Chondrocyte (in vitro differentiated cells): Measurements from ENCODE around the gene CALB2. TPM values are rescaled to one million over a fixed set of nuclear protein-coding genes. Genes with fewer than 3 reads are reported as not detected.

Experiments
- DNase-seq: peaks from one replicate; pipeline ENCODE4 v3.0.0; 2021; ENCODE audit warnings: mixed read lengths, low spot score
- H3K27ac Mint-ChIP-seq: one replicate; pipeline ENCODE4 v1.8.0; 2021; ENCODE audit warnings: mild to moderate bottlenecking, moderate library complexity, mixed read lengths; ENCODE audit not compliant: unreplicated experiment
- H3K27me3 Mint-ChIP-seq: 2 replicates; pipeline ENCODE4 v1.8.0; 2021; ENCODE audit warnings: low read depth, mixed read lengths
- H3K36me3 Mint-ChIP-seq: 2 replicates; pipeline ENCODE4 v1.8.0; 2021; ENCODE audit warnings: low read depth, mixed read lengths
- H3K4me1 Mint-ChIP-seq: 2 replicates; pipeline ENCODE4 v1.8.0; 2021; ENCODE audit warnings: low read depth, mild to moderate bottlenecking, mixed read lengths
- H3K4me3 Mint-ChIP-seq: one replicate; pipeline ENCODE4 v1.8.0; 2021; ENCODE audit warnings: mild to moderate bottlenecking, moderate library complexity, mixed read lengths; ENCODE audit not compliant: unreplicated experiment
- H3K9me3 Mint-ChIP-seq: 2 replicates; pipeline ENCODE4 v1.8.0; 2021; ENCODE audit warnings: low read depth, mixed read lengths
- total RNA-seq: library from RNA; stranded (reverse); gene quantifications from 3 replicates; pipeline ENCODE4 v1.2.1, GENCODE V29; 2021
- TF ChIP-seq, protein P1 (sequence below): fragments of 200-600 bp; sonication (generic); IDR thresholded peaks from 2 replicates; pipeline ENCODE4 v1.5.0; 2021; ENCODE audit warnings: antibody characterized with exemption, mild to moderate bottlenecking, moderate library complexity

The CALB2 gene
- total RNA-seq, 1 donor from 2014 or later: not detected

DNA sequence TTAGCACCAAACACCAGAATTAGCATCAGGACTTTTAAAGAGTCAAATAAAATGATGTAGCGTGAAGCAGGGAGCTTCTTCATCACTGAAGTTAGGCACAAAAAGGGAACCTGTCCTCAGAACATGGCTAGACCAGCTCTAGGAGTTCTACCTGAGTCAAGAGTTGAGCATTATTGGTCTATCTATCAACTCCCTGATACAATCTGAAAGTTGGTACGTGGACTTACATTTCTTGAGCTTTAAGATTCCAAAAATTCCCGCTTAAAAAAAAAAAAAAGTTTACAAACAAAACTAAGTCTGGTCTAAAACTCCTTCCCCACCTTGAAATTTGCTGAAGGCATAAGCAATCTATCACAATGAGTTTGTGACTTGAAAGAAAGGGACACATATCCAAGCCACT, 71.1 kb downstream of the CALB2 start:
- Mint-ChIP-seq H3K4me3 (no peak overlapping the region), H3K4me1 (peaks cover 11% of the 10 kb centered on the region), H3K9me3 (peaks cover 3% of the 10 kb centered on the region), H3K36me3 (no peaks in the 10 kb centered on the region), H3K27ac (no peak overlapping the region), H3K27me3 (peaks cover 9% of the 10 kb centered on the region)
- TF ChIP-seq, protein P1, sequence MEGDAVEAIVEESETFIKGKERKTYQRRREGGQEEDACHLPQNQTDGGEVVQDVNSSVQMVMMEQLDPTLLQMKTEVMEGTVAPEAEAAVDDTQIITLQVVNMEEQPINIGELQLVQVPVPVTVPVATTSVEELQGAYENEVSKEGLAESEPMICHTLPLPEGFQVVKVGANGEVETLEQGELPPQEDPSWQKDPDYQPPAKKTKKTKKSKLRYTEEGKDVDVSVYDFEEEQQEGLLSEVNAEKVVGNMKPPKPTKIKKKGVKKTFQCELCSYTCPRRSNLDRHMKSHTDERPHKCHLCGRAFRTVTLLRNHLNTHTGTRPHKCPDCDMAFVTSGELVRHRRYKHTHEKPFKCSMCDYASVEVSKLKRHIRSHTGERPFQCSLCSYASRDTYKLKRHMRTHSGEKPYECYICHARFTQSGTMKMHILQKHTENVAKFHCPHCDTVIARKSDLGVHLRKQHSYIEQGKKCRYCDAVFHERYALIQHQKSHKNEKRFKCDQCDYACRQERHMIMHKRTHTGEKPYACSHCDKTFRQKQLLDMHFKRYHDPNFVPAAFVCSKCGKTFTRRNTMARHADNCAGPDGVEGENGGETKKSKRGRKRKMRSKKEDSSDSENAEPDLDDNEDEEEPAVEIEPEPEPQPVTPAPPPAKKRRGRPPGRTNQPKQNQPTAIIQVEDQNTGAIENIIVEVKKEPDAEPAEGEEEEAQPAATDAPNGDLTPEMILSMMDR: no peak
- no peak for DNase-seq

GRCh38 chr16:71430744-71431143, 72.2 kb downstream of the CALB2 start:
- no peak overlapping the region for H3K4me3 Mint-ChIP-seq
- H3K27me3 Mint-ChIP-seq: peaks cover 2% of the 10 kb centered on the region
- H3K4me1 Mint-ChIP-seq: peaks cover 11% of the 10 kb centered on the region
- TF ChIP-seq, protein P1: no peak
- peaks cover 3% of the 10 kb centered on the region for H3K9me3 Mint-ChIP-seq
- DNase-seq: no peak
- H3K27ac Mint-ChIP-seq: no peak overlapping the region
- no peaks in the 10 kb centered on the region for H3K36me3 Mint-ChIP-seq

DNA sequence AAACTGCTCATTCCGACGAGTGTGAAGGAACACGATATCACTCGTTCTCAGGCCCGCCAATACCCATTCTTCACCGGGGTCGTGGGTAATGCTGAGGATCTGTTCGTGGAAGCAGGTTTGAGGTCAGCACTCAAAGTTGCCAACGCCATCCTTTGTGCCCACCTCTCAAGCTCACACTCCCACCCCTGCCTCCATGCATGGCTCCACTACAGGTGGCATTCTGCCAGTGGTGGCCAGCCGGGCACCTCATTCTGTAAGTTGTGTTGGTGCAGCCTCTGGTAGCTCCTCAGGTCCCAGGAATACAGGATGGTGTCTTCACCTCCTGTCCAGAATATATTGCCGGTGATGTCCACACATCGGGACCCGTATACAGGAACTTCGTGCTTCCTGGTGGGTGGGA, 72.7 kb downstream of the CALB2 start:
- H3K27ac Mint-ChIP-seq: no peak overlapping the region
- H3K9me3 Mint-ChIP-seq: peaks cover 3% of the 10 kb centered on the region
- no peaks in the 10 kb centered on the region for H3K36me3 Mint-ChIP-seq
- no peaks in the 10 kb centered on the region for H3K27me3 Mint-ChIP-seq
- TF ChIP-seq, protein P1: no peak
- no peak for DNase-seq
- no peak overlapping the region for H3K4me3 Mint-ChIP-seq
- H3K4me1 Mint-ChIP-seq: peaks cover 11% of the 10 kb centered on the region

- no peak overlapping the region for H3K4me3 Mint-ChIP-seq
- H3K36me3 Mint-ChIP-seq: no peaks in the 10 kb centered on the region
- H3K27ac Mint-ChIP-seq: no peak overlapping the region
- peaks cover 3% of the 10 kb centered on the region for H3K4me1 Mint-ChIP-seq
- no peak for DNase-seq
- H3K9me3 Mint-ChIP-seq: peaks cover 3% of the 10 kb centered on the region
- TF ChIP-seq, protein P1: no peak
- H3K27me3 Mint-ChIP-seq: no peaks in the 10 kb centered on the region
Measured at GRCh38 chr16:71431991-71432390, 73.5 kb downstream of the CALB2 start.

- Mint-ChIP-seq H3K4me1 (no peaks in the 10 kb centered on the region), H3K9me3 (peaks cover 3% of the 10 kb centered on the region), H3K27me3 (peaks cover 3% of the 10 kb centered on the region), H3K36me3 (no peaks in the 10 kb centered on the region), H3K4me3 (no peak overlapping the region), H3K27ac (no peak overlapping the region)
- no peak for DNase-seq
- TF ChIP-seq, protein P1: no peak
Measured at GRCh38 chr16:71432906-71433305, 74.4 kb downstream of the CALB2 start.
